Psoas muscle (tissue), 8 donors: ENCODE results near the gene C10orf120. TPM values are rescaled to one million over a fixed set of nuclear protein-coding genes. Genes with fewer than 3 reads are reported as not detected.

ENCODE experiments used
- ATAC-seq, 4 donors: fragments of 200-7000 bp; cut with Tn5 transposase; one replicate each; pipeline ENCODE4 v1.9.1; 2020; ENCODE audit warnings: moderate library complexity in 3 of 4, mild to moderate bottlenecking in 2 of 4
- DNase-seq, 2 donors: peaks; one replicate each; pipeline ENCODE4 v3.0.0-alpha.2; 2020
- H3K27ac ChIP-seq: fragments of 200-600 bp; one replicate; pipeline ENCODE4 v1.8.0; 2022
- H3K27me3 ChIP-seq, 3 donors: fragments of 200-600 bp in 1 of 3; one replicate each; pipeline versions ENCODE4 v1.6.1 to v1.8.0; 2013 to 2022; ENCODE audit warnings: low read length in 2 of 3, mild to moderate bottlenecking in 2 of 3, moderate library complexity in 1 of 3; ENCODE audit not compliant: insufficient read depth in 3 of 3
- H3K36me3 ChIP-seq, 2 donors: fragments of 200-600 bp in 1 of 2; one replicate each; pipeline versions ENCODE4 v1.6.1 to v1.8.0; 2013 to 2022; ENCODE audit warnings: low read depth in 1 of 2, mild to moderate bottlenecking in 1 of 2, moderate library complexity in 1 of 2; ENCODE audit not compliant: insufficient read depth in 1 of 2
- H3K4me1 ChIP-seq: fragments of 200-600 bp; one replicate; pipeline ENCODE4 v1.8.0; 2022
- H3K4me3 ChIP-seq: fragments of 200-600 bp; one replicate; pipeline ENCODE4 v1.8.0; 2022; ENCODE audit warnings: mild to moderate bottlenecking
- H3K9me3 ChIP-seq: fragments of 200-600 bp; one replicate; pipeline ENCODE4 v1.8.0; 2022
- CTCF ChIP-seq: fragments of 200-600 bp; IDR thresholded peaks from one replicate; pipeline ENCODE4 v1.8.0; 2022; ENCODE audit warnings: antibody characterized with exemption
- WGBS, 3 donors: extraction: QIAGEN DNeasy Blood & Tissue Kit; methylation state at CpG; one replicate each; pipeline versions ENCODE4 v1.1.6 to v1.1.7; 2013; 5-methylcytosine and 5-hydroxymethylcytosine counted together
- intact Hi-C, 2 donors: fragments of 100-400 bp; cut with DNase I; formaldehyde crosslinking; loops; one replicate each; pipeline versions ENCODE4 v1.11.0 to v1.14.2; 2022
- polyA plus RNA-seq, 3 donors: library from polyadenylated mRNA; stranded (reverse); fragments of 200-250 nt; gene quantifications; one replicate each; pipeline ENCODE4 v1.2.3, GENCODE V29; 2013
- total RNA-seq, 4 donors: library from RNA; stranded (reverse); fragmentation: NEBNext Ultra II Directional in 2 of 4; extraction: Animal tissue kit (Norgen Biotek cat#: 25700) in 2 of 4; gene quantifications; one replicate each; pipeline versions ENCODE4 v1.2.1 to v1.2.4, GENCODE V29; 2021 to 2023
- donor health status: healthy with polysubstance abuse.
- donor health status: DM: no; HTN: no; CAD: no; lungs with moderate emphysema.
- donor health status: Bipolar disorder and iron deficiency.
- donor health status: healthy.
- donor health status: DM: yes; HTN: yes; CAD: no.
- donor health status: DM: no; HTN: no; CAD: no.
- donor health status: DM: no; HTN: no; CAD: no.
- donor health status: DM: yes; HTN: yes; CAD: no.

Gene C10orf120
- total and polyA plus RNA-seq, 7 donors, result not detected

GRCh38 chr10:122660696-122661095 lies 39.0 kb downstream of the C10orf120 start:
- H3K9me3 ChIP-seq, result no peaks in the 10 kb centered on the region
- no peak overlapping the region for H3K4me3 ChIP-seq
- 77 to 80% (median 79%) methylated on average over 6 of the region's 6 CpGs for WGBS, 3 donors
- no peak for TF ChIP-seq CTCF
- H3K4me1 ChIP-seq, result no peaks in the 10 kb centered on the region
- H3K36me3 ChIP-seq, result no peaks in the 10 kb centered on the region
- peaks cover 0 to 11% (median 0%) of the 10 kb centered on the region in 3 donors for H3K27me3 ChIP-seq
- intact Hi-C loops, result no loop called here
- DNase-seq, result no peak
- H3K27ac ChIP-seq, result no peak overlapping the region
- ATAC-seq, result no peak

GRCh38 chr10:122659651-122660050 lies 40.0 kb downstream of the C10orf120 start:
- H3K4me3 ChIP-seq, result no peak overlapping the region
- no peak for TF ChIP-seq CTCF
- H3K27ac ChIP-seq, result no peak overlapping the region
- no peaks in the 10 kb centered on the region for H3K4me1 ChIP-seq
- H3K27me3 ChIP-seq, result peaks cover 0 to 7% (median 0%) of the 10 kb centered on the region in 3 donors
- DNase-seq (no peak), ATAC-seq (no peak)
- H3K36me3 ChIP-seq, result no peaks in the 10 kb centered on the region
- intact Hi-C loops, result loop anchor here in 1 of 2 donors (10.0 kb wide), 1 partner anchor 905 kb away; no protein-coding TSS in a partner anchor
- 81 to 82% (median 82%) methylated on average over 7 of the region's 7 CpGs for WGBS, 3 donors
- no peaks in the 10 kb centered on the region for H3K9me3 ChIP-seq

GRCh38 chr10:122659126-122659525 lies 40.5 kb downstream of the C10orf120 start:
- Histone ChIP-seq H3K9me3 (no peaks in the 10 kb centered on the region), H3K27me3 (peaks cover 0 to 5% (median 0%) of the 10 kb centered on the region in 3 donors), H3K27ac (no peak overlapping the region), H3K4me3 (no peak overlapping the region), H3K36me3 (no peaks in the 10 kb centered on the region), H3K4me1 (no peaks in the 10 kb centered on the region)
- 63 to 79% (median 72%) methylated on average over 6 of the region's 6 CpGs for WGBS, 3 donors
- TF ChIP-seq CTCF, result no peak
- intact Hi-C loops, result loop anchor here in 1 of 2 donors (10.0 kb wide), 1 partner anchor 906 kb away; no protein-coding TSS in a partner anchor
- no peak for DNase-seq
- no peak for ATAC-seq

- Histone ChIP-seq H3K4me1 (no peaks in the 10 kb centered on the region), H3K36me3 (no peaks in the 10 kb centered on the region), H3K27me3 (peaks cover 0 to 5% (median 0%) of the 10 kb centered on the region in 3 donors), H3K27ac (no peak overlapping the region), H3K9me3 (no peaks in the 10 kb centered on the region), H3K4me3 (no peak overlapping the region)
- ATAC-seq (no peak), DNase-seq (no peak)
- TF ChIP-seq CTCF, result no peak
- intact Hi-C loops, result loop anchor here in 1 of 2 donors (10.0 kb wide), 1 partner anchor 906 kb away; no protein-coding TSS in a partner anchor
- 62 to 68% (median 65%) methylated on average over 8 of the region's 8 CpGs for WGBS, 3 donors
Observed at GRCh38 chr10:122658356-122659049, 41.1 kb downstream of the C10orf120 start.
